ENCODE results near the gene PROC. TPM values are rescaled to one million over a fixed set of nuclear protein-coding genes. Genes with fewer than 3 reads are reported as not detected.

The PROC gene
- total and polyA plus RNA-seq, 2 of the 4 experiments (the other 2 are of a cell fraction): 0.07 TPM; not detected in 1

DNA sequence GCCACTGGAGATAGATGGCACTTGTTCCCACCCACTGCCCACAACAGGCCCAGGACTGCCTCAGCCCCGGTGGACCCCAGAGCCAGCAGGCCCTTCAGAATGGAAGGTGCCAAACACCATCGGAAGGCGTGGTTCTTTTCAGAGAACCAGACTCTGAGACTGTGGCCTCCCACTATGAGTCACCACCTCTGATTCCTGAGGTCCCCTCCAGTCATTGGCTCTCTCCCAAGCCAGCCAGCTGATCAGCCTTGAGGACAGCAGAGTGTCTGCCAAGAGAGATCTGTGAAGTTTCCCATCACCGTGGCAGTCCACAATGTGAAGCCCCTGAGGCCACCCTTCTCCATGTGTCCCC, 20.0 kb upstream of the PROC start:
- Histone ChIP-seq H4K5ac (ENCODE audit: low read depth, low read length) (no peak overlapping the region), H2BK120ac (ENCODE audit: low read depth, low read length) (peak overlapping the region; percentile 77), H3K79me1 (ENCODE audit: low read depth in 1 of 2, low read length in 2 of 2) (no peaks in the 10 kb centered on the region), H3K9ac (ENCODE audit: low read depth, low read length) (no peak overlapping the region), H3K23ac (ENCODE audit: low read depth, low read length) (no peak overlapping the region), H3K18ac (ENCODE audit: low read depth, low read length) (no peak overlapping the region), H3K36me3 (ENCODE audit: control insufficient read depth, insufficient read depth, low read length) (no peaks in the 10 kb centered on the region), H2BK5ac (ENCODE audit: low read depth, low read length, poor library complexity, severe bottlenecking) (peak overlapping the region; percentile 54), H3K4me3 (ENCODE audit: insufficient read depth, low read depth, low read length) (no peak overlapping the region), H3K4ac (ENCODE audit: low read depth, low read length) (peak overlapping the region; percentile 85), H2BK20ac (ENCODE audit: low read depth, low read length) (peak overlapping the region; percentile 79), H3K56ac (ENCODE audit: extremely low read depth, insufficient read depth, low read length) (no peak overlapping the region), H4K91ac (ENCODE audit: insufficient read depth, low read depth, low read length) (peak overlapping the region; percentile 86), H3K27me3 (ENCODE audit: control insufficient read depth, insufficient read depth, low read length) (no peaks in the 10 kb centered on the region), H2AK9ac (replicated peaks; ENCODE audit: low read depth, low read length, poor library complexity) (peak overlapping the region; percentile 62), H3K14ac (replicated peaks; ENCODE audit: low read depth, low read length) (no peak overlapping the region), H4K20me1 (ENCODE audit: insufficient read depth, low read length) (no peaks in the 10 kb centered on the region), H3K4me1 (ENCODE audit: control insufficient read depth, insufficient read depth, low read length) (peaks cover 17% of the 10 kb centered on the region), H3K9me1 (ENCODE audit: insufficient read depth, low read length) (peaks cover 26% of the 10 kb centered on the region), H3K4me2 (ENCODE audit: low read depth, low read length) (no peak overlapping the region), H4K8ac (ENCODE audit: low read depth in 2 of 2, low read length in 2 of 2) (peak overlapping the region; percentile 10 to 70; a peak in 2 of 4 replicates), H2BK15ac (ENCODE audit: low read depth, low read length) (peak overlapping the region; percentile 73; the same call in 1 of the 3 replicates), H2AFZ (replicated peaks; ENCODE audit: low read length, poor library complexity) (peak overlapping the region; percentile 87), H3K27ac (ENCODE audit: insufficient read depth, low read length) (peak overlapping the region; percentile 2; the same call in 1 of the 2 replicates), H2AK5ac (ENCODE audit: low read depth, low read length) (peak overlapping the region; percentile 92), H3K9me3 (ENCODE audit: control insufficient read depth, insufficient read depth, low read length) (no peaks in the 10 kb centered on the region)
- ChIA-PET POLR2A (ENCODE audit: unreplicated experiment) (interaction anchor here (0.6 kb wide), 1 partner anchor 9 kb away, joined by 4 read pairs; no protein-coding TSS in a partner anchor), CTCF (interaction anchor here (1.0 kb wide), 1 partner anchor 9 kb away, joined by 4 read pairs; no protein-coding TSS in a partner anchor)
- intact Hi-C loops (cut with micrococcal nuclease) (no loop called here), in situ Hi-C loops (cut with MboI; ENCODE audit: low sequenced_read_pairs) (no loop called here), dilution Hi-C loops (cut with HindIII; ENCODE audit: low sequenced_read_pairs, unreplicated experiment) (no loop called here)
- ATAC-seq (ENCODE audit: low read depth) (peak; percentile 84), DNase-seq (peak; percentile 93)
- no peak for TF ChIP-seq RFX5 (IDR thresholded peaks at IDR 0.05; ENCODE audit: low read depth, low read length)
- TF ChIP-seq, protein P1, sequence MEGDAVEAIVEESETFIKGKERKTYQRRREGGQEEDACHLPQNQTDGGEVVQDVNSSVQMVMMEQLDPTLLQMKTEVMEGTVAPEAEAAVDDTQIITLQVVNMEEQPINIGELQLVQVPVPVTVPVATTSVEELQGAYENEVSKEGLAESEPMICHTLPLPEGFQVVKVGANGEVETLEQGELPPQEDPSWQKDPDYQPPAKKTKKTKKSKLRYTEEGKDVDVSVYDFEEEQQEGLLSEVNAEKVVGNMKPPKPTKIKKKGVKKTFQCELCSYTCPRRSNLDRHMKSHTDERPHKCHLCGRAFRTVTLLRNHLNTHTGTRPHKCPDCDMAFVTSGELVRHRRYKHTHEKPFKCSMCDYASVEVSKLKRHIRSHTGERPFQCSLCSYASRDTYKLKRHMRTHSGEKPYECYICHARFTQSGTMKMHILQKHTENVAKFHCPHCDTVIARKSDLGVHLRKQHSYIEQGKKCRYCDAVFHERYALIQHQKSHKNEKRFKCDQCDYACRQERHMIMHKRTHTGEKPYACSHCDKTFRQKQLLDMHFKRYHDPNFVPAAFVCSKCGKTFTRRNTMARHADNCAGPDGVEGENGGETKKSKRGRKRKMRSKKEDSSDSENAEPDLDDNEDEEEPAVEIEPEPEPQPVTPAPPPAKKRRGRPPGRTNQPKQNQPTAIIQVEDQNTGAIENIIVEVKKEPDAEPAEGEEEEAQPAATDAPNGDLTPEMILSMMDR (conservative IDR thresholded peaks at IDR 0.05; ENCODE audit: low read depth, low read length): no peak
- 0 out of 2 replicates have a peak, but pooled peaks have one; percentile 51 for TF ChIP-seq CHD1 (IDR thresholded peaks at IDR 0.05; ENCODE audit: low read depth, low read length)
- no peak for TF ChIP-seq MAFK (IDR thresholded peaks at IDR 0.05; ENCODE audit: low read depth, low read length)
- no peak for TF ChIP-seq NFE2L2 (IDR thresholded peaks at IDR 0.05; ENCODE audit: low read depth, low read length)
- peak; percentile 30; the same call in 1 of the 2 replicates for TF ChIP-seq MAZ (IDR thresholded peaks at IDR 0.05; ENCODE audit: borderline replicate concordance, low read depth, low read length)
- peak; percentile 23; the same call in 1 of the 2 replicates for TF ChIP-seq BHLHE40 (IDR thresholded peaks at IDR 0.05; ENCODE audit: low read depth, low read length)
- no peak for TF ChIP-seq RCOR1 (IDR thresholded peaks at IDR 0.05; ENCODE audit: insufficient replicate concordance, low read length)
- TF ChIP-seq ELK1 (IDR thresholded peaks at IDR 0.05; ENCODE audit: borderline replicate concordance, low read depth, low read length): no peak
- 0 out of 2 replicates have a peak, but pooled peaks have one; percentile 23 for TF ChIP-seq MXI1 (IDR thresholded peaks at IDR 0.05; ENCODE audit: borderline replicate concordance, low read depth, low read length)
- TF ChIP-seq, protein P2, sequence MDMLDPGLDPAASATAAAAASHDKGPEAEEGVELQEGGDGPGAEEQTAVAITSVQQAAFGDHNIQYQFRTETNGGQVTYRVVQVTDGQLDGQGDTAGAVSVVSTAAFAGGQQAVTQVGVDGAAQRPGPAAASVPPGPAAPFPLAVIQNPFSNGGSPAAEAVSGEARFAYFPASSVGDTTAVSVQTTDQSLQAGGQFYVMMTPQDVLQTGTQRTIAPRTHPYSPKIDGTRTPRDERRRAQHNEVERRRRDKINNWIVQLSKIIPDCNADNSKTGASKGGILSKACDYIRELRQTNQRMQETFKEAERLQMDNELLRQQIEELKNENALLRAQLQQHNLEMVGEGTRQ (IDR thresholded peaks at IDR 0.05; ENCODE audit: low read depth, low read length): peak; percentile 53
- TF ChIP-seq FOS (IDR thresholded peaks at IDR 0.05; ENCODE audit: low read depth, low read length): peak; percentile 91
- TF ChIP-seq RAD21 (IDR thresholded peaks at IDR 0.05; ENCODE audit: low read length): no peak; the same call in 1 of the 2 replicates
- TF ChIP-seq POLR2A (IDR thresholded peaks at IDR 0.05; ENCODE audit: low read depth, low read length): no peak
- no peak for TF ChIP-seq CEBPB (IDR thresholded peaks at IDR 0.05; ENCODE audit: low read depth, low read length)
- no peak for TF ChIP-seq SMC3 (IDR thresholded peaks at IDR 0.05; ENCODE audit: low read depth, low read length)
- 20% methylated on average over 1 of the region's 4 CpGs; no CpG with 5 or more reads in 1 of the 2 experiments for WGBS, 2 experiments (ENCODE audit: extremely low coverage in 2 of 2, insufficient read length in 1 of 2)
- BruUV-seq (replicated peaks): no TSS peak

All from IMR-90 (cell line).